ENCODE measurements around the gene IYD. TPM values are rescaled to one million over a fixed set of nuclear protein-coding genes. Genes with fewer than 3 reads are reported as not detected.

Gene IYD
- total and polyA plus RNA-seq, 4 donors = 0.26 to 1.9 (median 0.77) TPM

- Histone ChIP-seq H3K36me3 (ENCODE audit: control insufficient read depth in 4 of 4, insufficient read depth in 4 of 4, low read length in 4 of 4) (no peaks in the 10 kb centered on the region), H3K4me1 (ENCODE audit: control insufficient read depth in 5 of 5, insufficient read depth in 5 of 5, low read length in 5 of 5) (no peaks in the 10 kb centered on the region), H3K27ac (ENCODE audit: low read depth in 1 of 2, low read length in 1 of 2) (no peak overlapping the region), H3K27me3 (ENCODE audit: control insufficient read depth in 3 of 3, insufficient read depth in 3 of 3, low read length in 2 of 3) (no peaks in the 10 kb centered on the region), H3K4me3 (no peak overlapping the region), H3K9ac (ENCODE audit: insufficient read depth in 1 of 2, low read length in 2 of 2) (no peak overlapping the region), H3K9me3 (ENCODE audit: control insufficient read depth in 4 of 4, insufficient read depth in 3 of 4, low read length in 3 of 4) (no peaks in the 10 kb centered on the region)
- no peak for TF ChIP-seq CTCF (IDR thresholded peaks at IDR 0.05; ENCODE audit: control extremely low read depth, extremely low read depth)
- DNase-seq (no peak), ATAC-seq (ENCODE audit: insufficient read depth, low FRiP score) (no peak)
- 92 to 94% methylated on average over 2 of the region's 2 CpGs for WGBS, 2 donors
These were observed 26.7 kb upstream of the IYD start for GRCh38 chr6:150342126-150342525.

- Histone ChIP-seq H3K36me3 (ENCODE audit: control insufficient read depth in 4 of 4, insufficient read depth in 4 of 4, low read length in 4 of 4) (no peaks in the 10 kb centered on the region), H3K9me3 (ENCODE audit: control insufficient read depth in 4 of 4, insufficient read depth in 3 of 4, low read length in 3 of 4) (no peaks in the 10 kb centered on the region), H3K4me3 (no peak overlapping the region), H3K9ac (ENCODE audit: insufficient read depth in 1 of 2, low read length in 2 of 2) (no peak overlapping the region), H3K27me3 (ENCODE audit: control insufficient read depth in 3 of 3, insufficient read depth in 3 of 3, low read length in 2 of 3) (no peaks in the 10 kb centered on the region), H3K4me1 (ENCODE audit: control insufficient read depth in 5 of 5, insufficient read depth in 5 of 5, low read length in 5 of 5) (no peaks in the 10 kb centered on the region), H3K27ac (ENCODE audit: low read depth in 1 of 2, low read length in 1 of 2) (no peak overlapping the region)
- ATAC-seq (ENCODE audit: insufficient read depth, low FRiP score) (no peak), DNase-seq (peak in 2 of 3 donors; percentile 38 to 74)
- TF ChIP-seq CTCF (IDR thresholded peaks at IDR 0.05; ENCODE audit: control extremely low read depth, extremely low read depth) = no peak
These were observed 25.4 kb upstream of the IYD start for GRCh38 chr6:150343434-150343833.

DNA sequence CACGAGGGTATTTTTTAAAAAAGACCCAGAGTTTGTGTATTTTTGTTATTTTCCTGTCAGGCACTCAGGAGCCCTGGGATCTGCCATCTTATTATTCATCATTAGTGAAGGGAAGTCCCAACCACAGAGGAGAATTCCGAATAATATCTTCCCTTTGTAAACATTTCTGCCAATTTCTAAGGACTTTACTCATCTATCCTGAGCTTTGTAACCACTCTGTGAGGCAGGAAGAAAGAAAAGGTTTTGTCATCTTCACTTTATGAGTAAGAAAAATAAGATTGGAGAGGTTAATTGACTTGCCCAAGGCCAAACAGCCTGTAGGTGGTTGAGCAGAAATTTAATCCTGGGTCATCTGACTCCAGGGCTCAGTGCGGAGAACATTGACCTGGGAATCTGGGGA, 23.0 kb upstream of the IYD start:
- ATAC-seq (ENCODE audit: insufficient read depth, low FRiP score) = no peak
- Histone ChIP-seq H3K27ac (ENCODE audit: low read depth in 1 of 2, low read length in 1 of 2) (no peak overlapping the region), H3K4me1 (ENCODE audit: control insufficient read depth in 5 of 5, insufficient read depth in 5 of 5, low read length in 5 of 5) (peaks cover 0 to 3% (median 0%) of the 10 kb centered on the region in 5 donors), H3K36me3 (ENCODE audit: control insufficient read depth in 4 of 4, insufficient read depth in 4 of 4, low read length in 4 of 4) (no peaks in the 10 kb centered on the region), H3K9ac (ENCODE audit: insufficient read depth in 1 of 2, low read length in 2 of 2) (no peak overlapping the region), H3K27me3 (ENCODE audit: control insufficient read depth in 3 of 3, insufficient read depth in 3 of 3, low read length in 2 of 3) (no peaks in the 10 kb centered on the region), H3K9me3 (ENCODE audit: control insufficient read depth in 4 of 4, insufficient read depth in 3 of 4, low read length in 3 of 4) (no peaks in the 10 kb centered on the region), H3K4me3 (no peak overlapping the region)
- no peak for DNase-seq
- no peak for TF ChIP-seq CTCF (IDR thresholded peaks at IDR 0.05; ENCODE audit: control extremely low read depth, extremely low read depth)
- 58 to 74% methylated on average over 3 of the region's 3 CpGs for WGBS, 2 donors

- DNase-seq (peak in 2 of 3 donors; percentile 35 to 61), ATAC-seq (ENCODE audit: insufficient read depth, low FRiP score) (no peak)
- H3K36me3 ChIP-seq (ENCODE audit: control insufficient read depth in 4 of 4, insufficient read depth in 4 of 4, low read length in 4 of 4) = no peaks in the 10 kb centered on the region
- WGBS, 2 donors = 86 to 87% methylated on average over 2 of the region's 2 CpGs
- H3K27ac ChIP-seq (ENCODE audit: low read depth in 1 of 2, low read length in 1 of 2) = no peak overlapping the region
- H3K4me1 ChIP-seq (ENCODE audit: control insufficient read depth in 5 of 5, insufficient read depth in 5 of 5, low read length in 5 of 5) = peaks cover 0 to 3% (median 0%) of the 10 kb centered on the region in 5 donors
- no peaks in the 10 kb centered on the region for H3K27me3 ChIP-seq (ENCODE audit: control insufficient read depth in 3 of 3, insufficient read depth in 3 of 3, low read length in 2 of 3)
- no peaks in the 10 kb centered on the region for H3K9me3 ChIP-seq (ENCODE audit: control insufficient read depth in 4 of 4, insufficient read depth in 3 of 4, low read length in 3 of 4)
- no peak overlapping the region for H3K9ac ChIP-seq (ENCODE audit: insufficient read depth in 1 of 2, low read length in 2 of 2)
- no peak overlapping the region for H3K4me3 ChIP-seq
- TF ChIP-seq CTCF (IDR thresholded peaks at IDR 0.05; ENCODE audit: control extremely low read depth, extremely low read depth) = no peak
These were observed 22.5 kb upstream of the IYD start for GRCh38 chr6:150346346-150346745.

All from lung (tissue), 12 donors.